ENCODE data around the gene CLDN34. TPM values are rescaled to one million over a fixed set of nuclear protein-coding genes. Genes with fewer than 3 reads are reported as not detected.

The CLDN34 gene
- total RNA-seq, 1 donor from 2014 or later, result not detected

DNA sequence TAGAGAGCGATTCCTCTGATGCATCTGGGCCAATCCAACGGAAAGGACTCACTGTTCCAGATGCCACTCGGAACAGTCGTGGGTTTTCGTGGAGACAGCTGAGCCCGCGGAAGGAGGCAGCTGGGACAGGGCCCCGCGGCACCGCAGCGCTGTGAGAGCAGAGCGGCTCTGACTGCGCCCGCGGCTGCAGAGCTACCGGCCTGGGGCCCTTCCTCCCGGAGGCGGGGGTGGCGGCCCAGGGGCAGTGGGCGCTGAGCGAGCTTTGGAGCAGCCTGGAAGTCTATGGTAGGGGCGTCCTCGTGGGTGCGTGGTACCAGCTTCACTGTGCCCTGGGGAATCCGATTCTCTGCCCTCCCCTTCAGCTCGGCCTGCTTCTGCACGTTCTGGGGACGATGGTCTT lies 24.9 kb downstream of the CLDN34 start:
- TF ChIP-seq CTCF (conservative IDR thresholded peaks at IDR 0.05; ENCODE audit: low read depth, low read length), result no peak
- no peak overlapping the region for H3K4me3 ChIP-seq (ENCODE audit: low read depth, low read length)
- DNase-seq (ENCODE audit: low read depth), result no peak

GRCh38 chrX:9992724-9993123 lies 25.6 kb downstream of the CLDN34 start:
- H3K4me3 ChIP-seq (ENCODE audit: low read depth, low read length), result no peak overlapping the region
- DNase-seq (ENCODE audit: low read depth), result no peak
- TF ChIP-seq CTCF (conservative IDR thresholded peaks at IDR 0.05; ENCODE audit: low read depth, low read length), result no peak

DNA sequence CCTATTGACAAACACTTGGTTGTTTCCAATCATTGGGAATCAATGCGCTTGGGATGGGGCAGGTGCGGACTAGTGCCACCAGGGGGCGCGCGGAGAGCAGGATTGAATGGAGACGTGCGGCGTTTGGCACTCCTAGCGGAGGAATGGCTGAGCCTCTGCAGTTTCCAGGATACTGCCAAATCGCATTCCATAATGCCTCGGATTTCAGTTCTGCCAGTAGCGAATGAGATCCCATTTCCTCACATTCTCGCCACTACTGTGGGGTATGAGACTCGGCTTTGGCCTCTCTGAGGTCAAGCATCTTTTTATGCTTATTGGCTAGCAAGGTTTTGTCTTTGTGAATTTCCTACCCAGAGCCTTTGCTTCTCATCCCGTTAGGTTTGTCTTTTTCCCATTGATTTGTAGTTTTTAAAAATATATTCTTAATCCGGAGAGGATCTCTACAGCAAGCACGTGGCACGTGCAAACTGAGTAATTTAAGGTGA lies 28.7 kb downstream of the CLDN34 start:
- DNase-seq (ENCODE audit: low read depth), result no peak
- no peak overlapping the region for H3K4me3 ChIP-seq (ENCODE audit: low read depth, low read length)
- peak; percentile 92 for TF ChIP-seq CTCF (conservative IDR thresholded peaks at IDR 0.05; ENCODE audit: low read depth, low read length)

DNA sequence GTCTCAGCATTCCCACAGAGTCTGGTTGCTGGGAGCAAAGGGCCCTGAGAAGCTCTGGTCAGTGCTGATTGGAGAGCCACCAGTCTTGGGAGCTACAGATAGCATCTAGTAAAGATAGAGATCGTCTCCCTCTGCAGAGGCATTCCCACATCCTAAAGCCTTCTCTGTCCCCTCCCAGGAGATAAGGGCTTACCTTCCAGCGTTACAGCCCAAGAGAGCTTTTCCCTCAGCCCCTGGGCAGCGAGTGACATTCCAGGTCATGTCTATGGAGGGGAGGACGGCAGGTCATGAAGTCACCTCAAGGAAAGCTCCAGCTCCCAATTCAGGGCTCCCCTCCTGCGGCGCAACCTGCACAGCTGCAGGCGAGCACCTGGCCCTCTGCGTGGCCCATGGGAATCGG lies 29.9 kb downstream of the CLDN34 start:
- no peak overlapping the region for H3K4me3 ChIP-seq (ENCODE audit: low read depth, low read length)
- no peak for TF ChIP-seq CTCF (conservative IDR thresholded peaks at IDR 0.05; ENCODE audit: low read depth, low read length)
- no peak for DNase-seq (ENCODE audit: low read depth)

DNA sequence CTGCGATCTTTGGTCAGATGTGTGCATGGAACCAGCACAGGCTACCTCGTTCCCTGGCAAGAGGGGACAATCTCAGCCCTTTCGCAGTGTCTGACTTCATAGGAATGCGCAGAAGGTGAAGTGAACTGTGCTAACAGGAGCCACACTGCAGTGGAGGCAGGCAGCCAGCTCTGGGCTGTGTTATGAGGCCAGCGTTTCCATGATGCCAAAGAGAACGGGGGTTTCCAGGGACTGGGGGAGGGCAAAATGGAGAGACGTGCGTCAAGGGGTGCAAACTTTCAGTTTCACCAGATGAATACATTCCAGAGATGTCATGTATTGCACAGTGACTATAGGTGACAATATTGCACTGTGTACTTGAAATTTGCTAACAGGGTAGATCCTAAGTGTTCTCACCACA lies 30.4 kb downstream of the CLDN34 start:
- no peak for DNase-seq (ENCODE audit: low read depth)
- TF ChIP-seq CTCF (conservative IDR thresholded peaks at IDR 0.05; ENCODE audit: low read depth, low read length), result no peak
- no peak overlapping the region for H3K4me3 ChIP-seq (ENCODE audit: low read depth, low read length)

DNA sequence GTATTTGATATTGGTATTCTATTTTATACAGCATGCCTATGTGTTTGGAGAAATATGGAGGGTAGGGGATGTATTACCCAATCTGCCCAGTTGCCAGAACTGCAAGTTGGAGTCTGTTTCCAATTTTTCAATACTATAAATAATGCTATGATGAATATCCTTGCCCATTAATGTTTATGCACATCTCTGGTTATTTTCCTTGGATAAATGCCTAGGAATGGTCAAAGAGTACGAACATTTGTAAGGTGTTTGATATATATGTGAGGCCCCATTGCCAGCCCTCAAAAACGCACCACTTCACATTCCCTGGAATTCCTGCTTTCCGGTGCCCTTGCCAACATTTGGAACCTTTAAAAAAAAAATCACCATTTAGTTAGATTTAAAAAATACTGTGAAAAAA lies 34.3 kb downstream of the CLDN34 start:
- no peak overlapping the region for H3K4me3 ChIP-seq (ENCODE audit: low read depth, low read length)
- no peak for TF ChIP-seq CTCF (conservative IDR thresholded peaks at IDR 0.05; ENCODE audit: low read depth, low read length)
- no peak for DNase-seq (ENCODE audit: low read depth)

DNA sequence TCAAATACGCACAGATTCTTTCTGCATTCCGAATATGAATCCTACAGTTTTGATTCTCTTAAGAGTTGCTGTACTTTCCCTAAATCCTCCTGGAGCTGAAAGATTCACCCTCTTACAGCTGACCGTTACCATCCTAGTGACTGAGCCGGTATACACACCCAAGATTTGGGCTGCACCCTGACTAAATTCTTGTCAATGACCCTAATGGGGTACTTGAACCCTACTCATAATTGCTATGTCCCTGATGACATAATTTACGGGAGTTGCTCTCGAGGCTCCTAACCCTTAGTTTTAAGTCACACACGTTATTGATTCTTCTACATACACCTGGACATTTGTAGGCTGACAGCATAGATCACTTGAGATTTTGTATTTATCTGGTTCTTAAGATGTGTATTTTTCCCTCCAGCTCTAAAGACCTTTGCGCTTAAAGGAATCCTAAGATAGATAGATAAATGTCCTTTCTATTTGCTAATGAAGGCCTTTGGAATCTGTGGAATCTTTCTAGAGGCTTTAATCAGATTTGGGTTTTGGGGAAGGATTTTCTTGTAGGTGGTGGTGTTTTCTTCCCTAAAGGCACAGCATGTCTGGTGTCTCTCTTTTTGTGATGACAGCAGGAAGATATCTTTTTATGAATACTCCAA lies 37.8 kb downstream of the CLDN34 start:
- DNase-seq (ENCODE audit: low read depth), result no peak
- TF ChIP-seq CTCF (conservative IDR thresholded peaks at IDR 0.05; ENCODE audit: low read depth, low read length), result no peak
- H3K4me3 ChIP-seq (ENCODE audit: low read depth, low read length), result no peak overlapping the region
